ENCODE data around the gene DGKZ.

Gene DGKZ

GRCh38 chr11:46385169-46386004 lies 38.1 kb downstream of the DGKZ start:
- Histone ChIP-seq H3K4me3 (ENCODE audit: insufficient read depth, low read length, poor library complexity, severe bottlenecking) (no peak overlapping the region), H3K27me3 (ENCODE audit: low read length) (no peaks in the 10 kb centered on the region), H4K20me1 (ENCODE audit: low read depth, low read length) (peaks cover 4% of the 10 kb centered on the region; the same call in 1 of the 2 replicates), H3K9me2 (replicated peaks; ENCODE audit: insufficient read depth, low read length) (no peaks in the 10 kb centered on the region), H3K9ac (ENCODE audit: low read length) (no peak overlapping the region), H3F3A (ENCODE audit: insufficient read depth) (no peaks in the 10 kb centered on the region), H3K9me3 (ENCODE audit: insufficient read depth, low read length) (no peaks in the 10 kb centered on the region), H3K4me2 (ENCODE audit: low read depth, low read length, poor library complexity, severe bottlenecking) (no peak overlapping the region), H3K79me2 (ENCODE audit: insufficient read depth, low read length) (no peaks in the 10 kb centered on the region), H3K36me3 (ENCODE audit: low read length) (no peaks in the 10 kb centered on the region), H3K27ac (ENCODE audit: low read depth, low read length) (no peak overlapping the region), H2AFZ (ENCODE audit: low read depth, low read length, severe bottlenecking) (no peak overlapping the region)
- no peak for TF ChIP-seq CTCF (IDR thresholded peaks at IDR 0.05; ENCODE audit: insufficient read depth, low read length, poor library complexity, severe bottlenecking)
- no peak for TF ChIP-seq EZH2phosphoT487 (conservative IDR thresholded peaks at IDR 0.05; ENCODE audit: low read length)

GRCh38 chr11:46386005-46386578 lies 38.8 kb downstream of the DGKZ start:
- H3K9me3 ChIP-seq (ENCODE audit: insufficient read depth, low read length), result no peaks in the 10 kb centered on the region
- H2AFZ ChIP-seq (ENCODE audit: low read depth, low read length, severe bottlenecking), result no peak overlapping the region
- H3K27ac ChIP-seq (ENCODE audit: low read depth, low read length), result no peak overlapping the region
- no peak overlapping the region for H3K4me3 ChIP-seq (ENCODE audit: insufficient read depth, low read length, poor library complexity, severe bottlenecking)
- H3K4me2 ChIP-seq (ENCODE audit: low read depth, low read length, poor library complexity, severe bottlenecking), result no peak overlapping the region
- peaks cover 4% of the 10 kb centered on the region; the same call in 1 of the 2 replicates for H4K20me1 ChIP-seq (ENCODE audit: low read depth, low read length)
- H3K36me3 ChIP-seq (ENCODE audit: low read length), result no peaks in the 10 kb centered on the region
- TF ChIP-seq EZH2phosphoT487 (conservative IDR thresholded peaks at IDR 0.05; ENCODE audit: low read length), result no peak
- no peak for TF ChIP-seq CTCF (IDR thresholded peaks at IDR 0.05; ENCODE audit: insufficient read depth, low read length, poor library complexity, severe bottlenecking)
- H3K9ac ChIP-seq (ENCODE audit: low read length), result no peak overlapping the region
- H3K79me2 ChIP-seq (ENCODE audit: insufficient read depth, low read length), result no peaks in the 10 kb centered on the region
- no peaks in the 10 kb centered on the region for H3K27me3 ChIP-seq (ENCODE audit: low read length)
- no peaks in the 10 kb centered on the region for H3F3A ChIP-seq (ENCODE audit: insufficient read depth)
- no peaks in the 10 kb centered on the region for H3K9me2 ChIP-seq (replicated peaks; ENCODE audit: insufficient read depth, low read length)

DNA sequence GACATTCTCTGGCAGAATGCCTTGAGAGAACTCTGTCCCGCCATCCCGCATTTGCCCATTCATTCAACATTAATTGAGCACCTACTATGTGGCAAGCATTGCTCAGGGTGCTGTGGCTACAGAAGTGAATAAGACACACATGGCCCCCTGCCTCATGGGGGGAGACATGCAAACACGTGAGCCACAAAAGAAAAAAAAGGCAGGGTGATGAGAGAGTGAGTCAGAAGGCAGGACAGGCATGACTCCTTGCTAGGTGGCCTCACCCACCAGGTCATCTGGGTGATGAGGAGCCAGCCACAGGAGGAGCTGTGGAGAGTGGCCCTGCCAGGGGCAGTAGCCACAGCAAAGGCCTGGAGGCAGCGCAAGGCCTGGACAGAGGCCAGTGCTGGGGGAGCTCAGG lies 39.4 kb downstream of the DGKZ start:
- H3K9ac ChIP-seq (ENCODE audit: low read length), result no peak overlapping the region
- H3K4me2 ChIP-seq (ENCODE audit: low read depth, low read length, poor library complexity, severe bottlenecking), result no peak overlapping the region
- H3K4me3 ChIP-seq (ENCODE audit: insufficient read depth, low read length, poor library complexity, severe bottlenecking), result no peak overlapping the region
- no peaks in the 10 kb centered on the region for H3K27me3 ChIP-seq (ENCODE audit: low read length)
- H4K20me1 ChIP-seq (ENCODE audit: low read depth, low read length), result peaks cover 4% of the 10 kb centered on the region; the same call in 1 of the 2 replicates
- no peaks in the 10 kb centered on the region for H3K9me3 ChIP-seq (ENCODE audit: insufficient read depth, low read length)
- no peak overlapping the region for H2AFZ ChIP-seq (ENCODE audit: low read depth, low read length, severe bottlenecking)
- no peaks in the 10 kb centered on the region for H3F3A ChIP-seq (ENCODE audit: insufficient read depth)
- H3K27ac ChIP-seq (ENCODE audit: low read depth, low read length), result no peak overlapping the region
- H3K36me3 ChIP-seq (ENCODE audit: low read length), result no peaks in the 10 kb centered on the region
- H3K9me2 ChIP-seq (replicated peaks; ENCODE audit: insufficient read depth, low read length), result no peaks in the 10 kb centered on the region
- no peak for TF ChIP-seq EZH2phosphoT487 (conservative IDR thresholded peaks at IDR 0.05; ENCODE audit: low read length)
- no peak for TF ChIP-seq CTCF (IDR thresholded peaks at IDR 0.05; ENCODE audit: insufficient read depth, low read length, poor library complexity, severe bottlenecking)
- H3K79me2 ChIP-seq (ENCODE audit: insufficient read depth, low read length), result no peaks in the 10 kb centered on the region
